ENCODE results near the gene DR1. TPM values are rescaled to one million over a fixed set of nuclear protein-coding genes. Genes with fewer than 3 reads are reported as not detected.

DR1 gene
- polyA plus RNA-seq, 3 donors = 13.5 to 61.8 (median 61.0) TPM

GRCh38 chr1:93304716-93305138 lies 41.0 kb upstream of the DR1 start:
- Histone ChIP-seq H3K9ac (ENCODE audit: insufficient read depth, low read length, poor library complexity, severe bottlenecking) (no peak overlapping the region), H3K79me2 (ENCODE audit: insufficient read depth, low read length) (no peaks in the 10 kb centered on the region), H4K20me1 (ENCODE audit: insufficient read depth, low read length) (no peaks in the 10 kb centered on the region), H3K27ac (ENCODE audit: low read depth in 1 of 2, low read length in 2 of 2) (no peak overlapping the region), H3K4me2 (replicated peaks; ENCODE audit: extremely low read depth, low read length, poor library complexity, severe bottlenecking) (no peak overlapping the region), H3K36me3 (replicated peaks in 1 of 2; ENCODE audit: control insufficient read depth in 1 of 2, insufficient read depth in 2 of 2, low read length in 2 of 2) (no peaks in the 10 kb centered on the region), H2AFZ (ENCODE audit: insufficient read depth, low read depth, low read length, poor library complexity, severe bottlenecking) (no peak overlapping the region), H3K4me1 (ENCODE audit: control insufficient read depth in 1 of 2, insufficient read depth in 2 of 2, low read length in 2 of 2) (no peaks in the 10 kb centered on the region), H3K9me3 (replicated peaks in 1 of 2; ENCODE audit: control insufficient read depth in 1 of 2, insufficient read depth in 1 of 2, low read length in 2 of 2) (no peaks in the 10 kb centered on the region), H3K27me3 (ENCODE audit: control insufficient read depth in 2 of 2, insufficient read depth in 2 of 2, low read length in 2 of 2) (no peaks in the 10 kb centered on the region), H3K4me3 (replicated peaks in 1 of 3; ENCODE audit: low read depth in 2 of 3, low read length in 3 of 3) (no peak overlapping the region)
- no CpG with 5 or more reads among the region's 2 CpGs for WGBS (ENCODE audit: insufficient coverage)
- Mint-ChIP-seq H3K27ac (peak overlapping the region in 1 of 7 donors; percentile 71), H3K4me1 (no peaks in the 10 kb centered on the region), H3K9me3 (peaks cover 0 to 1% (median 0%) of the 10 kb centered on the region in 7 donors), H3K36me3 (peaks cover 0 to 8% of the 10 kb centered on the region in 2 donors), H3K4me3 (no peak overlapping the region), H3K27me3 (ENCODE audit: low read depth in 3 of 3) (no peaks in the 10 kb centered on the region)
- DNase-seq = peak; percentile 48 to 77 (median 65)
- intact Hi-C loops (cut with micrococcal nuclease) = loop anchor here (10.0 kb wide), 2 partner anchors 510 to 540 kb away; no protein-coding TSS in a partner anchor
- peak; percentile 84 for TF ChIP-seq CTCF (IDR thresholded peaks at IDR 0.05)

GRCh38 chr1:93306920-93307319 lies 38.8 kb upstream of the DR1 start:
- no peak overlapping the region for H3K4me3 Mint-ChIP-seq
- no peaks in the 10 kb centered on the region for H3K27me3 Mint-ChIP-seq (ENCODE audit: low read depth in 3 of 3)
- no peaks in the 10 kb centered on the region for H3K4me1 Mint-ChIP-seq
- peaks cover 0 to 2% (median 0%) of the 10 kb centered on the region in 7 donors for H3K9me3 Mint-ChIP-seq
- peaks cover 0 to 9% of the 10 kb centered on the region in 2 donors for H3K36me3 Mint-ChIP-seq
- Histone ChIP-seq H3K4me2 (replicated peaks; ENCODE audit: extremely low read depth, low read length, poor library complexity, severe bottlenecking) (no peak overlapping the region), H4K20me1 (ENCODE audit: insufficient read depth, low read length) (no peaks in the 10 kb centered on the region), H3K4me1 (ENCODE audit: control insufficient read depth in 1 of 2, insufficient read depth in 2 of 2, low read length in 2 of 2) (no peaks in the 10 kb centered on the region), H3K4me3 (replicated peaks in 1 of 3; ENCODE audit: low read depth in 2 of 3, low read length in 3 of 3) (no peak overlapping the region), H3K36me3 (replicated peaks in 1 of 2; ENCODE audit: control insufficient read depth in 1 of 2, insufficient read depth in 2 of 2, low read length in 2 of 2) (no peaks in the 10 kb centered on the region), H3K79me2 (ENCODE audit: insufficient read depth, low read length) (no peaks in the 10 kb centered on the region), H3K9ac (ENCODE audit: insufficient read depth, low read length, poor library complexity, severe bottlenecking) (no peak overlapping the region), H3K9me3 (replicated peaks in 1 of 2; ENCODE audit: control insufficient read depth in 1 of 2, insufficient read depth in 1 of 2, low read length in 2 of 2) (no peaks in the 10 kb centered on the region), H2AFZ (ENCODE audit: insufficient read depth, low read depth, low read length, poor library complexity, severe bottlenecking) (no peak overlapping the region), H3K27ac (ENCODE audit: low read depth in 1 of 2, low read length in 2 of 2) (no peak overlapping the region), H3K27me3 (ENCODE audit: control insufficient read depth in 2 of 2, insufficient read depth in 2 of 2, low read length in 2 of 2) (no peaks in the 10 kb centered on the region)
- intact Hi-C loops (cut with micrococcal nuclease) = loop anchor here (10.0 kb wide), 2 partner anchors 508 to 538 kb away; no protein-coding TSS in a partner anchor
- no peak for TF ChIP-seq CTCF (IDR thresholded peaks at IDR 0.05)
- H3K27ac Mint-ChIP-seq = no peak overlapping the region
- no peak for DNase-seq
